GM12864 (cell line): ENCODE results near the gene RNF213.

ENCODE experiments used
- DNase-seq: peaks from one replicate; pipeline ENCODE4 v3.0.0-alpha.2; 2011; ENCODE audit warnings: low read depth
- H3K4me3 ChIP-seq: 2 replicates; pipeline ENCODE4 v1.5.1; 2011; ENCODE audit warnings: mild to moderate bottlenecking, low read depth, low read length, control low read depth
- TF ChIP-seq, protein P1 (sequence below): IDR thresholded peaks from 2 replicates; pipeline ENCODE4 v1.5.1; 2011; ENCODE audit warnings: low read depth, mild to moderate bottlenecking, moderate library complexity, low read length, control low read depth, inconsistent platforms; ENCODE audit errors: missing control alignments

The RNF213 gene

GRCh38 chr17:80214878-80215210 is 45.8 kb upstream of the RNF213 start:
- DNase-seq, result no peak
- TF ChIP-seq, protein P1, sequence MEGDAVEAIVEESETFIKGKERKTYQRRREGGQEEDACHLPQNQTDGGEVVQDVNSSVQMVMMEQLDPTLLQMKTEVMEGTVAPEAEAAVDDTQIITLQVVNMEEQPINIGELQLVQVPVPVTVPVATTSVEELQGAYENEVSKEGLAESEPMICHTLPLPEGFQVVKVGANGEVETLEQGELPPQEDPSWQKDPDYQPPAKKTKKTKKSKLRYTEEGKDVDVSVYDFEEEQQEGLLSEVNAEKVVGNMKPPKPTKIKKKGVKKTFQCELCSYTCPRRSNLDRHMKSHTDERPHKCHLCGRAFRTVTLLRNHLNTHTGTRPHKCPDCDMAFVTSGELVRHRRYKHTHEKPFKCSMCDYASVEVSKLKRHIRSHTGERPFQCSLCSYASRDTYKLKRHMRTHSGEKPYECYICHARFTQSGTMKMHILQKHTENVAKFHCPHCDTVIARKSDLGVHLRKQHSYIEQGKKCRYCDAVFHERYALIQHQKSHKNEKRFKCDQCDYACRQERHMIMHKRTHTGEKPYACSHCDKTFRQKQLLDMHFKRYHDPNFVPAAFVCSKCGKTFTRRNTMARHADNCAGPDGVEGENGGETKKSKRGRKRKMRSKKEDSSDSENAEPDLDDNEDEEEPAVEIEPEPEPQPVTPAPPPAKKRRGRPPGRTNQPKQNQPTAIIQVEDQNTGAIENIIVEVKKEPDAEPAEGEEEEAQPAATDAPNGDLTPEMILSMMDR, result no peak
- no peak overlapping the region for H3K4me3 ChIP-seq

GRCh38 chr17:80216473-80217456 is 43.9 kb upstream of the RNF213 start:
- TF ChIP-seq, protein P1, result no peak
- DNase-seq, result no peak
- no peak overlapping the region for H3K4me3 ChIP-seq

DNA sequence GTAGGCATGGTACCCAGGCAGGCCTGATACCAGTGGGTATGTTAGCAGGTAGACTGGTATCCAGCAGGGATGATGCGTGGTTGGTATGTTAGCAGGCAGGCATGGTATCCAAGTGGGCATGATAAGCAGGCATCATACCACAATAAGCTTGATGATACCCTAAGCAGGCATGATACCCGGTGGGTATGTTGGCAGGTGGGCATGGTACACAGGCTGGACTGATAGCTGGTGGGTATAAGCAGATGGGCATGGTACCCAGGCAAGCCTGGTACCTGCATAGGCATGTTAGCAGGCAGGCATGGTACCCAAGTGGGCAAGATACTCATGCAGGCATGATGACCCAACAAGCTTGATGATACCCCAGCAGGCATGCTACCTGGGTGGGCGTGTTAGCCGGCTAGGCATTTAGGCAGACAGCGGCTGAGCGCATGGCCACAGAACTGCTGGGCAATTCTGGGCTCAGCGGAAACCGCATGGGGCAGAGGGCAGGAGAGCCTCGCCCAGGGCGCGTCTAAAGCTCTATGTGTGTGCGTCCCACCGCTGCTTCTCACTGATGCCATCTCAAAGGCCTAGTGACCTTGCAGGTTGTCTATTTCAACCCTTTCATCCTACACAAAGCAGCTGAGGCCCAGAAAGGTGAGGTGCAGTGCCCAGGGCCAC is 42.8 kb upstream of the RNF213 start:
- DNase-seq, result no peak
- TF ChIP-seq, protein P1, result no peak
- H3K4me3 ChIP-seq, result no peak overlapping the region

GRCh38 chr17:80218391-80218790 is 42.3 kb upstream of the RNF213 start:
- H3K4me3 ChIP-seq, result no peak overlapping the region
- TF ChIP-seq, protein P1, result no peak
- DNase-seq, result no peak

DNA sequence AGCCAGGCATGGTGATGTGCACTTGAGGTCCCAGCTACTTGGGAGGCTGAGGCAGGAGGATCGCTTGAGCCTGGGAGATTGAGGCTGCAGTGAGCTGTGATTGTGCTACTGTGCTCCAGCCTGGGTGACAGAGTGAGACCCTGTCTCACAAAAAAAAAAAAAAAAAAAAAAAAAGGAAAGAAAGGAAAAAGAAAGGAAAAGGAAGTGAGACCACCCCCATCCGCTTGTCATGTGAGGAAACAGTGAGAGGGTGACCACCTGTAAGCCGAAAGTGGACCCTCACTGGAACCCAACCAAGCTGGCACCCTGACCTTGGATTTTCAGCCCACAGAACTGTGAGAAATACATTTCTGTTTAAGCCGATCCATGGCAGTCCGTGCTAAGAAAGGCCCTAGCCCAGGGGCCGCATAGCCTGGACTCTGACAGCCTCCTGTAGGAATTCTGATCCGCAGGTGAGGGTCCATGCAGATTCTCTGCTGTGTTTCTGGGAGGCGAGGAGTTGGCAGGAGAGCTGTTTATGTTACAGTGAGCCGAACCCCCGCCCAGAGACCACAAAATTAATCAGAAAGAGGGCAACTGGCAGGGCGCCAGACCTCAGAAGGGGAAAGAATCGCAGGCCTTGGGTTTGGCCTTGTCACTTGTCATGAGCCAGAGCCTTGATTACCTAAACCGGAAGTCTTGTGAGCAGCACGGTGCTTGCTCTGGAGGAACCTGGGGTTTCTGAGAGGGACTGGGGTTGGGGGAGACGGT is 41.5 kb upstream of the RNF213 start:
- TF ChIP-seq, protein P1, result no peak
- peak overlapping the region; percentile 98 for H3K4me3 ChIP-seq
- DNase-seq, result peak; percentile 72

DNA sequence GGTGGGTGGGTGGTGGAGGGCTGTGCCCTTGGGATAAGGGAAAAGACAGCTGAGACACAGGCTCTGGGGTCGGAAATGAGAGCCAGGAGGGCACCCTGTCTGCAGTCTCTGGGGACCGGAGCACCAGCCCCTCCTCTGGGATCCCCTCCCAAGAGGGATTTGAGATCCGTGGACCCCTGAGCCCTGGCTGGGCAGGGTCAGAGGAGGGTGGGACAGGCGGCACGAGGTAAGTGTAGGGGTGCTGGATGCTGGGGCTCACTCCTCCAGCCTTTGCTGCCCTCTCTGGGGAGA is 40.9 kb upstream of the RNF213 start:
- H3K4me3 ChIP-seq, result peak overlapping the region; percentile 98
- TF ChIP-seq, protein P1, result no peak
- no peak for DNase-seq
